ENCODE measurements around the gene DTD1.

DNA sequence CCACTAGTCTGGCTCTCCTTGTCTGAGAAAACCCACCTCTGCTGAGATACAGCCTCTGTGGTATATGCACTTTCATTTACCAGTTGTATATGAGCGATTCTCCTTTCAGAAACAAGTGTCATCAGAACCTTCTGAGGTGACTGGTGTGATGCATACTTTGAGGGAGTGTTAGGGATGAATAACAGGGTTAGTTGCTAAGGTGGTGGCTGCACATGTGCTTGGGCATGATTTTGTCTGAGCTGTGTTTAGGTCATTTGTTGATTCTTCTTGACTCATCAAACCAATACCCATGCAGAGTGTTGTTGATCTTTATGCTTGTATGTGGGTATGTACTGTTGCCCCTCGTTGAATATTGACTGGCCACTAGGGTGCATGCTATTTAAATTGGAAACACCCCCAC is 25.7 kb downstream of the DTD1 start:
- TF ChIP-seq EZH2phosphoT487 (IDR thresholded peaks at IDR 0.05; ENCODE audit: insufficient read depth, low read depth) (no peak), EZH2 (IDR thresholded peaks at IDR 0.05; ENCODE audit: insufficient read depth, poor library complexity, severe bottlenecking) (no peak)
